ENCODE results near the gene MYL10. TPM values are rescaled to one million over a fixed set of nuclear protein-coding genes. Genes with fewer than 3 reads are reported as not detected.

Gene MYL10
- polyA plus RNA-seq, 3 donors: 0.21 to 0.36 (median 0.30) TPM

GRCh38 chr7:101597941-101598340 lies 31.2 kb downstream of the MYL10 start:
- no peak for DNase-seq

- DNase-seq: no peak
Observed at GRCh38 chr7:101596898-101597297, 32.2 kb downstream of the MYL10 start.

GRCh38 chr7:101595766-101596537 lies 33.1 kb downstream of the MYL10 start:
- no peak for DNase-seq

- no peak for DNase-seq
Observed at GRCh38 chr7:101595246-101595645, 33.9 kb downstream of the MYL10 start.

- DNase-seq: no peak
Observed at GRCh38 chr7:101594790-101595189, 34.3 kb downstream of the MYL10 start.

- DNase-seq: no peak
Observed at GRCh38 chr7:101593556-101593955, 35.5 kb downstream of the MYL10 start.

- no peak for DNase-seq
Observed at GRCh38 chr7:101591504-101591903, 37.6 kb downstream of the MYL10 start.

GRCh38 chr7:101590663-101591435 lies 38.2 kb downstream of the MYL10 start:
- DNase-seq: no peak

GRCh38 chr7:101589976-101590662 lies 39.0 kb downstream of the MYL10 start:
- DNase-seq: no peak

- DNase-seq: no peak
Observed at GRCh38 chr7:101589052-101589451, 40.0 kb downstream of the MYL10 start.

GRCh38 chr7:101588131-101588935 lies 40.8 kb downstream of the MYL10 start:
- DNase-seq: no peak

- DNase-seq: no peak
Observed at GRCh38 chr7:101586906-101587677, 42.0 kb downstream of the MYL10 start.

GRCh38 chr7:101586078-101586905 lies 42.8 kb downstream of the MYL10 start:
- peak; percentile 72 for DNase-seq

- no peak for DNase-seq
Observed at GRCh38 chr7:101582971-101583370, 46.1 kb downstream of the MYL10 start.

- DNase-seq: no peak
Observed at GRCh38 chr7:101581891-101582290, 47.2 kb downstream of the MYL10 start.

GRCh38 chr7:101580596-101580995 lies 48.5 kb downstream of the MYL10 start:
- no peak for DNase-seq

GRCh38 chr7:101578552-101578951 lies 50.5 kb downstream of the MYL10 start:
- no peak for DNase-seq

- DNase-seq: no peak
Observed at GRCh38 chr7:101576998-101577397, 52.1 kb downstream of the MYL10 start.

GRCh38 chr7:101575721-101576120 lies 53.4 kb downstream of the MYL10 start:
- no peak for DNase-seq

- no peak for DNase-seq
Observed at GRCh38 chr7:101575168-101575567, 53.9 kb downstream of the MYL10 start.
